CD4-positive, alpha-beta T cell treated with Interleukin-17A for 1 hour (primary cell): ENCODE results near the gene NR4A1.
"Not testable (repeated sequence)": the region's sequence is repeated elsewhere in the genome, so short reads cannot be mapped to it uniquely, and the experiment has no call there.

ENCODE experiments used
- DNase-seq: peaks from one replicate; pipeline ENCODE4 v3.0.0-alpha.2; 2020

NR4A1 gene

GRCh38 chr12:52080403-52081251 is 29.4 kb downstream of the NR4A1 start:
- no peak for DNase-seq

GRCh38 chr12:52081263-52081733 is 30.1 kb downstream of the NR4A1 start:
- no peak for DNase-seq

GRCh38 chr12:52082026-52082668 is 30.9 kb downstream of the NR4A1 start:
- DNase-seq, result no peak

- DNase-seq, result no peak
These were observed 31.4 kb downstream of the NR4A1 start for GRCh38 chr12:52082669-52082987.

GRCh38 chr12:52082988-52083637 is 31.9 kb downstream of the NR4A1 start:
- DNase-seq, result peak; percentile 73

GRCh38 chr12:52083638-52083996 is 32.4 kb downstream of the NR4A1 start:
- no peak for DNase-seq

- no peak for DNase-seq
These were observed 33.4 kb downstream of the NR4A1 start for GRCh38 chr12:52084491-52085231.

- DNase-seq, result no peak
These were observed 34.5 kb downstream of the NR4A1 start for GRCh38 chr12:52085682-52086180.

- DNase-seq, result no peak
These were observed 35.1 kb downstream of the NR4A1 start for GRCh38 chr12:52086366-52086765.

GRCh38 chr12:52086944-52087835 is 35.9 kb downstream of the NR4A1 start:
- DNase-seq, result no peak

- no peak for DNase-seq
These were observed 36.9 kb downstream of the NR4A1 start for GRCh38 chr12:52087961-52088820.

- no peak for DNase-seq
These were observed 38.2 kb downstream of the NR4A1 start for GRCh38 chr12:52089491-52089890.

- DNase-seq, result no peak
These were observed 39.0 kb downstream of the NR4A1 start for GRCh38 chr12:52090291-52090690.

GRCh38 chr12:52091061-52091460 is 39.8 kb downstream of the NR4A1 start:
- no peak for DNase-seq

- DNase-seq, result no peak
These were observed 40.6 kb downstream of the NR4A1 start for GRCh38 chr12:52091869-52092268.

GRCh38 chr12:52093346-52093745 is 42.1 kb downstream of the NR4A1 start:
- no peak for DNase-seq

GRCh38 chr12:52096332-52097044 is 45.2 kb downstream of the NR4A1 start:
- DNase-seq, result no peak

- no peak for DNase-seq
These were observed 45.9 kb downstream of the NR4A1 start for GRCh38 chr12:52097045-52097666.

GRCh38 chr12:52104431-52105089 is 53.3 kb downstream of the NR4A1 start:
- not testable (repeated sequence) for DNase-seq
